ENCODE data around the gene MCF2L.
"Not testable (repeated sequence)": the region's sequence is repeated elsewhere in the genome, so short reads cannot be mapped to it uniquely, and the experiment has no call there.

The MCF2L gene

GRCh38 chr13:113015826-113016525 is 47.0 kb downstream of the MCF2L start:
- DNase-seq (ENCODE audit: low spot score), result no peak

GRCh38 chr13:113016526-113017295 is 47.7 kb downstream of the MCF2L start:
- no peak for DNase-seq (ENCODE audit: low spot score)

- DNase-seq (ENCODE audit: low spot score), result no peak
Observed at GRCh38 chr13:113017506-113018215, 48.6 kb downstream of the MCF2L start.

DNA sequence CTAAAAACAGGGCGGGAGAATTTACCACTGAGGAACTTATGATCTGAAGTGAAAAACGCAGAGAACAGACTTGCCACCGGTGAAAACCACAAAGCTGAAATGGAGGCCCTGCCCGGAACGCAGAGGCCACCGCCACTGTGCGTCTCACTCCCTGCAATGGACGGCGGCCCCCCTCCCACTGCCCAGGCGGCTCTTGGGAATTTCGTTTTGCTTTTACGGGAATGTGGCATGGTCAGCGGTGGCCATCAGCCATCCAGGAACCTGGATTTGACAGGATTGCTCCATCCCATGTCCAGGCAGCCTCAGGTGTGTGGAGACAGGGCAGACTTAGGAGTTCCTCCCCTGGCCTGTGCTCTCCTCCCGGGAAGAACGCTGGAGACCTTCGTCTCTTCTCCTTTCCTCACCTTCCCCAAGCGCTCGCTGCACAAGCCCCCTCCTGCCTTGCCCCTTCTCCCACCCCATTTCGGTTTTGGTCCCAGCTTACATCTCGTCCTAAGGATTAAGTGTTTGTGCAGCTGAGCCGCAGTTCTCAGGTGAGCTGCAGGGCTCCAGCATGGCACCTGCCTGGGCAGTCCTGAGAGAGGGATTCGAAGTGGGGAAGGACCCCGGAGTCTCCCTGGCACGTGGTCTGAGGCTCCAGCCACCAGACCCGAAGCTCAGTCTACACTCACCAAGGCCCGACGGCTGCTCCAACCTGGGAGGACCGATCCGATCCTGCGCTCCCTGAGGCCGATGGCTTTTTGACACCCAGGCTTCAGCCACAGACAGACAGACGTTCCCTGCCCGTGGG is 49.9 kb downstream of the MCF2L start:
- no peak for DNase-seq (ENCODE audit: low spot score)

DNA sequence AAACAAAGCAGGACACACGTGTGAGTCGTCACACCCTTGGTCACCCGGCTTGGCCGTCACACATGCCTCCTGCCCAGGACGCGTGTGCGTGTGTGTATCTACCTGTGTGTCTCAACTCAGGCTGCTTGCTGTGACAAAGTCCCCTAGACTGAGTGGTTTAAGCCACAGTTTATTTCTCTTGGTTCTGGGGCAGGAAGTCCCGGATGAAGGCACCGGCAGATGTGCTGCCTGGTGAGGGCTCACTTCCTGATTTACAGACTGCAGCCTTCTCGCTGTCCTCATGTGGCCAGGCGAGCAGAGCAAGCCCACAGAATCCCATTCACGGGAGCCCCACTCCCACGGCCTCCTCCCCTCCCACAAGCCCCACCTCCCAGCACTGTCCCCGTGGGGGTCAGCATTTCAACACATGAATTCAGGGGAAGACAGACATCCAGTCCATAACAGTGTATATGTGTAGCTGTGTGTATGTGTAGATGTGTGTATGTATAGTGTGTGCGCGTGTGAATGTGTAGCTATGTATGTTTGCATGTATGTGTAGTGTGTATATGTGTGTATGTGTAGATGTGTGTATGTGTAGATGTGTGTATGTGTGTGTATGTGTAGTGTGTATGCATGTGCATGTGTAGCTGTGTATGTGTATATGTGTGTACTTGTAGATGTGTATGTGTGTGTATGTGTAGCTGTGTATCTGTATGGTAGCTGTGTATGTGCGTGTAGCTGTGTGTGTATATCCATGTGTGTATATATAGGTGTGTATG is 51.5 kb downstream of the MCF2L start:
- DNase-seq (ENCODE audit: low spot score), result no peak

DNA sequence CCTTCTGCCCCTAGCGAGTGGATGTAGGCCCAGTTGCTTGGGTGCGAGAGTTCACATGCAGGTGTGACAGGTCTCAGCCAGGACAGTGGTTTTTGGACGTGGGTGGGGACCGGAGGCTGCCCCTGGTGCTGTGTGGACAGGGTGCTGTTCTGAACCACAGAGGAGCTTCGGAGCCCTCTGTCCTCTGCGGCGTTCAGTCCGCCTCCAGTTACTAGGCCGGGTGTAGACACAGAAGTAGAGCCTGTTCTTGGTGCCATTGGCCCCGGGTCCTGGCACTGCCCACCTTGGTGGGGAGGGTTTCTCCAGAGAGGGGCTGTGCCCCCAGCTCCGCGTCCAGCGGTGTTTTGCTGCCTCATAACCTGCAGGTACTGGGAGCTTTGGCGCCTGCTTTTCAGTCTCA is 52.4 kb downstream of the MCF2L start:
- DNase-seq (ENCODE audit: low spot score), result no peak

DNA sequence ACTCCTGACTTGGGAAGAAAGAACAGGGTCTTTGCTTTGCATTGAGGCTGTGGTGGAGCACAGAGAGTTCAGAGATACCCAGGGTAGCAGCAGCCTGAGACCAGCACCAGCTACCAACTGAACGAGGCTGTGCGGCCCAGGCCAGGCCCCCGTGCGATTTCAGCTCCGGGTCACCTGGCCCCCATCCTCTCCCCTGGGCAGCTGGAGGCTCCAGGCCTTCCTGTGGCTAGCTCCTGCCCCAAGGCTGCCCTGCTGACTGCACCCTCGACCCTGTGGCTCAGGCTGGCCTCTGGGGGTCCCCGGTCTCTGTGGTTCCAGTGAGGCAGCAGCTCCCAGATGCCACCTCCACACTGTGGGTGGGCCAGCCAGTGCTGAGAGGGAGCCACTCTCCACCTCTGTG is 52.8 kb downstream of the MCF2L start:
- DNase-seq (ENCODE audit: low spot score), result no peak

GRCh38 chr13:113022391-113022744 is 53.4 kb downstream of the MCF2L start:
- DNase-seq (ENCODE audit: low spot score), result no peak

- no peak for DNase-seq (ENCODE audit: low spot score)
Observed at GRCh38 chr13:113022745-113023574, 53.9 kb downstream of the MCF2L start.

DNA sequence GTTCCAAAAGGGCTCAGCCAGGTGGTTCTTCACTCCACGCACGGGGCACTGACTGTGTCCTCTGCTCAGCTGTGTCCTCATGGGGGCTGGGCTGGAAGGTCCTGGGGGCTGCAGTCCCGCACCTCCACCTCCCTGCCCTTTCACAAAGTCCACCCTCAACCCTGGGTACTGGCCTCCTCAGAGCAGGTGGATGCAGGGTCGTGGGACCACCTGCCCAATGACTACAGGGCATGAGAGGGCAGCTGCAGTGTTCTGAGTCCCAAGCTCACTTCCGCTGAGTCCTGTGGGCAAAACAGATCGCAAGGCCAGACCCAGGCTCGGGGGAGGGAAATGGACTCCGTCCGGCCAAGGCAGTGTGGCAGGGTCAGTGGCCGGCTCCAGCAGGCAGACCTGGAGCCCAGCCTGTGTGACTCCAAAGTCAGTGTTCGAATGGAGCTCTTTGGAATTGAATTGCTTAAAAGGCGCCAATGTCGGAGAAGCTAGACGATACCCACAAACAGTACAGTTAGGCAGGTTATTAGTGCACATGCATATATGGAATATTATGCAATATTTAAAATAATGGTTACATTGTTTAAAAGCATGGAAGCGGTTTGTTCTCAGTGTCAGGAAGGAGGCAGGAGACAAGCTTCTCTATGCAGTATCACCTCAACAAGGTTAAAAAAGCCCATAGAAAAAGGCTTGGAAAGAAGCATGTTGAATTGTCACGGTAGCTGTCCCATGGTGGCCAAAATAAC is 54.8 kb downstream of the MCF2L start:
- no peak for DNase-seq (ENCODE audit: low spot score)

- DNase-seq (ENCODE audit: low spot score), result no peak
Observed at GRCh38 chr13:113024466-113024865, 55.5 kb downstream of the MCF2L start.

DNA sequence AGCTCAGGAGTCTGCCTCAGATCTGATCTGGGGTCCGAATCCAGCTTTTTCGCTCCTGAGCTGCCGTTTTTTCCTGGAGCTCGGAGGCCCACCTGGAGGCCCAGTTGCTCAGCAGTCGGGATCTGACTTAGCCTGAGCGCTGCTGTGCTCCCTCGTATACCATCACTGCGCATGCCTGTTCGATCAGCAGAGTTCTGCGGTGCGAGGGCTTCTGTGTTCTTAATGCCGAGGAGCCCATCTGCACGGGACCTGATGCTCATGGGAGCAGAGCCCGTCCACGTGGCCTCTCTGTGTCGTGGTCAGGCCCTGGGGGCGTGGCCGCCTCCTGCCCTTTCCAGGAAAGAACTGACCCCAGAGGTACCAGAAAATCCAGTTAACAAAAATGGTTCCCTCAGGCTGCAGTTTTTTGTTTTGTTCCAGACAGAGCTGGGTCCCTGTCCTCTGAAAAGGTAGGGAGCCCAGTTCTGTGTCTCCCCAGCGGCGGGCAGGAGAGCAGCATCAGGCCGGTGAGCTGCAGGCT is 57.4 kb downstream of the MCF2L start:
- no peak for DNase-seq (ENCODE audit: low spot score)

DNA sequence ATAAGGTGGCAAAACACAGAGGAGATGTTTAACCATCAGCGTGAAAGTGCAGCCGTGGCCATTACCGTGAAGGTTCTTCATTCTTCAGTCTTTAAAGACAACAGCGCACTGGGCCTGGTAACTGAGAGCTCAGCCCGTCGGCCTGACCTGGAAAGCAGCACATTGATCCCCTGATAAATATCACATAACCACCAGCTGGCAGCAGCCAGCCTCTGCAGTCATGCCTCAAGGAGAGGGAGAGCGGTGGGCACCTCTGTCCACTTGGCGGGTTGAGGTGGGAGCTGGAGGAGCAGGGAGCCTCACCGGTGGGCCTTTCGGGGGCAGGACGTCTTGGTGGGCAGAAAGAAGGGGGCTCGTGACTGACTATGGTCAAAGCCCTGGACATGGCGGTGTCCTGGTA is 58.1 kb downstream of the MCF2L start:
- no peak for DNase-seq (ENCODE audit: low spot score)

DNA sequence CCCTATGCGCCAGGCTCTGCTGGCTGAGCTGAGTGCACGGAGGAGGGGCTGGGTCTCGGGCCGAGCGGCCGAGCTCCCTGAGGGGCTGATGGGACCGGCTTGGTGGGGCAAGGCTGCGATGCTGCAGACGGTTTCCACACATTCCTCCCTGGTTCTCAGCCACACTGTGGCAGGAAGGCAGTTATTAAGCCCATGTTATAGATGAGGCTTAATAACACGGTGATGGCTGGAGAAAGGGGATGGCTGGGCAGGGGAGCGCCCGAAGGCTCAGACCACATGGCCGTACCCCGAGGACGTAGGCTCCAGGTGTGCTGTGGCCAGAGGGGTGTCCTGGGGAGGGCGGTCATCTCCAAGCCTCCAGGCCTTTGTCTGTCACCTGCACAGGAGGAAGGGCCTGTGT is 58.6 kb downstream of the MCF2L start:
- no peak for DNase-seq (ENCODE audit: low spot score)

DNA sequence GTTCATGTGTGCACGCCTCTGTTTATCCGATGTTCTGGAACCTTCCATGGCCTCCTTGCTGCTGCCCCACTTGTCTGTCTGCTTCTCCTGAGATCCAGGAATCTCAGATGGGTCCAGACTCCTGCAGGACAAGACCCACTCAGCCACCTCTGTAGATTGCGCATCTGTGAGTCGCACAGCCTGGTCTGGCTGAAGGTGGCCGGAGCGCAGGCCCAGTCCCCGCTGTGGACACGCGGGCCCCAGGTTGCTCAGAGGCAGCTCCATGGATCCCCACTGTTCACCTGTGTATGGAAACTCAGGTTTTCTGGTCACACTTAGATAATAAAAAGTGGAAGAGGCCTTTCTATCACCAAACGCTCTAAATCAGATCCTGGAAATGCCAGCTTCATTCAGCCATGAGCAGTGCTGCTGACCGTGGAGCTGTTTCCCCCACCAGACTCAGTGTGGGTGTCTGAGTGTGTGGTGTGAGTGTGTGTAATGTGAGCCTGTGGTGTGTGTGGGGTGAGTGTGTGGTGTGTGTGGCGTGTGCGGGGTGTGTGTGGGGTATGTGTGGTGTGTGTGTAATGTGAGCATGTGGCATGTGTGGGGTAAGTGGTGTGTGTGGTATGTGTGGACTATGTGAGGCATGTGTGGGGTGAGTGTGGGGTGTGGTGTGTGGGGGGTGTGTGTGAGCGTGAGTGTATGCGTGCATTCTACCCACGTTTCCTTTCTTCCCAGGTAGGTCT is 59.5 kb downstream of the MCF2L start:
- DNase-seq (ENCODE audit: low spot score), result no peak

DNA sequence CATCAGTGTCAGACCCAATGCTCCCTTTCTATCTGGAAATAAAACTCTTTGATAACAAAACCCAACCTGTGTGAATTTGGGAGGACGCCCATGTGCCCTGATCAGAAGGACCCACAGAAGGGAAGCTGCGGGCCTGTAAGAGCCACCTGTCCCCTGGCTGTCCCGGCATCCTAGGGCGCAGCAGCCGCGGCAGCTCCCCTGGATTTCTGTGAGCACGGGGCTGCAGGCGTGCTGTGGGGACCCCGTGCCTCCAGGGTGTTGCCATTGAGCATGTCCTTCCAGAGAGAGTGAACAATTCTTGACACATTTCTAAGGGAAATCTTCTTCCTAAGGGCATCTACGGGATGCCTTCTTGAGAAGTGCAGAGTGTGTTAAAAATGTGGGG is 60.0 kb downstream of the MCF2L start:
- no peak for DNase-seq (ENCODE audit: low spot score)

GRCh38 chr13:113029487-113030258 is 60.7 kb downstream of the MCF2L start:
- DNase-seq (ENCODE audit: low spot score), result peak; percentile 11

DNA sequence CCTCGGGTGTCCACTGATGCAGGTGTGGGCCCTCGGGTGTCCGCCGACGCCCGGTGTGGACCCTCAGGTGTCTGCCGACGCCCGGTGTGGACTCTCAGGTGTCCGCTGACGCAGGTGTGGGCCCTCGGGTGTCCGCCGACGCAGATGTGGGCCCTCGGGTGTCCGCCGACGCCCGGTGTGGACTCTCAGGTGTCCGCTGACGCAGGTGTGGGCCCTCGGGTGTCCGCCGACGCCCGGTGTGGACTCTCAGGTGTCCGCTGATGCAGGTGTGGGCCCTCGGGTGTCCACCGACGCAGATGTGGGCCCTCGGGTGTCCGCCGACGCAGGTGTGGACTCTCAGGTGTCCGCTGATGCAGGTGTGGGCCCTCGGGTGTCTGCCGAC is 61.2 kb downstream of the MCF2L start:
- DNase-seq (ENCODE audit: low spot score), result not testable (repeated sequence)
